GM23248 (cell line): ENCODE measurements around the gene USF2. TPM values are rescaled to one million over a fixed set of nuclear protein-coding genes. Genes with fewer than 3 reads are reported as not detected.

Experiments used
- DNase-seq: peaks from one replicate; pipeline ENCODE4 v3.0.0-alpha.2; 2015
- H2AFZ ChIP-seq: fragments of 200-600 bp; sonication (generic); 2 replicates; pipeline ENCODE4 v1.6.1; 2016; ENCODE audit warnings: antibody characterized with exemption
- H3F3A ChIP-seq: fragments of 200-600 bp; sonication (generic); 2 replicates; pipeline ENCODE4 v1.6.1; 2016; ENCODE audit warnings: mild to moderate bottlenecking, antibody characterized with exemption, mixed run types; ENCODE audit not compliant: insufficient read depth
- H3K27ac ChIP-seq: fragments of 200-600 bp; sonication (generic); 2 replicates; pipeline ENCODE4 v1.5.1; 2016; ENCODE audit warnings: mild to moderate bottlenecking
- H3K27me3 ChIP-seq: fragments of 200-600 bp; sonication (generic); replicated peaks from 2 replicates; pipeline ENCODE4 v1.6.1; 2016; ENCODE audit warnings: mild to moderate bottlenecking; ENCODE audit not compliant: insufficient read depth
- H3K36me3 ChIP-seq: fragments of 200-600 bp; sonication (generic); 2 replicates; pipeline ENCODE4 v1.6.1; 2016; ENCODE audit warnings: low read depth, mild to moderate bottlenecking
- H3K4me1 ChIP-seq: fragments of 200-600 bp; sonication (generic); 2 replicates; pipeline ENCODE4 v1.6.1; 2016; ENCODE audit warnings: mild to moderate bottlenecking; ENCODE audit not compliant: insufficient read depth
- H3K4me2 ChIP-seq: fragments of 200-600 bp; sonication (generic); one replicate; pipeline ENCODE4 v1.6.1; 2016; ENCODE audit warnings: mild to moderate bottlenecking; ENCODE audit not compliant: unreplicated experiment
- H3K4me3 ChIP-seq: fragments of 200-600 bp; sonication (generic); 2 replicates; pipeline ENCODE4 v1.5.1; 2016; ENCODE audit warnings: mild to moderate bottlenecking
- H3K79me2 ChIP-seq: fragments of 200-600 bp; sonication (generic); 2 replicates; pipeline ENCODE4 v1.6.1; 2016; ENCODE audit warnings: mild to moderate bottlenecking; ENCODE audit not compliant: insufficient read depth
- H3K9ac ChIP-seq: fragments of 200-600 bp; sonication (generic); 2 replicates; pipeline ENCODE4 v1.6.1; 2016; ENCODE audit warnings: mild to moderate bottlenecking
- H3K9me2 ChIP-seq: fragments of 200-600 bp; sonication (generic); 2 replicates; pipeline ENCODE4 v1.6.1; 2016; ENCODE audit warnings: mixed run types, mild to moderate bottlenecking, moderate library complexity; ENCODE audit not compliant: insufficient read depth
- H3K9me3 ChIP-seq: fragments of 200-600 bp; sonication (generic); one replicate; pipeline ENCODE4 v1.6.1; 2017; ENCODE audit warnings: low read depth
- H4K20me1 ChIP-seq: fragments of 200-600 bp; sonication (generic); 2 replicates; pipeline ENCODE4 v1.6.0; 2016; ENCODE audit not compliant: insufficient read depth
- EZH2 ChIP-seq: fragments of 200-600 bp; sonication (generic); IDR thresholded peaks from 2 replicates; pipeline ENCODE4 v1.6.1; 2018; ENCODE audit warnings: antibody characterized with exemption, mild to moderate bottlenecking; ENCODE audit not compliant: insufficient read depth, poor library complexity, severe bottlenecking
- EZH2phosphoT487 ChIP-seq: fragments of 200-600 bp; sonication (generic); IDR thresholded peaks from 2 replicates; pipeline ENCODE4 v1.6.1; 2018; ENCODE audit warnings: antibody characterized with exemption, moderate library complexity, mild to moderate bottlenecking, low read depth; ENCODE audit not compliant: insufficient read depth
- WGBS, 2 experiments: methylation state at CpG; one replicate each; pipeline ENCODE4 v1.1.6; 2015 to 2017; ENCODE audit warnings: low lambda C conversion rate in 2 of 2, low coverage in 1 of 2; ENCODE audit errors: missing lambda C conversion rate in 2 of 2; 5-methylcytosine and 5-hydroxymethylcytosine counted together
- in situ Hi-C: fragments of 300-500 bp; cut with MboI; formaldehyde crosslinking; loops from 2 replicates; pipeline ENCODE4 v1.15.0; 2020
- polyA plus RNA-seq: library from polyadenylated mRNA; unstranded; fragments of >200 nt; fragmentation: Nextera tagmentation; extraction: Ambion mirVana; gene quantifications from 2 replicates; pipeline ENCODE4 v1.2.1, GENCODE V29; 2016
- total RNA-seq: library from RNA; depleted of rRNA; stranded (reverse); fragments of >200 nt; shearing (Covaris generic); gene quantifications from 2 replicates; pipeline ENCODE4 v1.2.3, GENCODE V29; 2014

USF2 gene
- total and polyA plus RNA-seq, 2 experiments from 2014 or later: 10.4 to 64.6 TPM

GRCh38 chr19:35303357-35303915 is 34.7 kb downstream of the USF2 start:
- no peak overlapping the region for H2AFZ ChIP-seq
- WGBS, 2 experiments: 61 to 68% methylated on average over 6 of the region's 6 CpGs
- no peaks in the 10 kb centered on the region for H3K27me3 ChIP-seq
- TF ChIP-seq EZH2phosphoT487 (no peak), EZH2 (no peak)
- H3F3A ChIP-seq: no peaks in the 10 kb centered on the region
- DNase-seq: no peak
- H3K9me2 ChIP-seq: no peaks in the 10 kb centered on the region
- H3K36me3 ChIP-seq: no peaks in the 10 kb centered on the region
- no peak overlapping the region for H3K27ac ChIP-seq
- in situ Hi-C loops: no loop called here
- no peaks in the 10 kb centered on the region for H4K20me1 ChIP-seq
- H3K4me1 ChIP-seq: no peaks in the 10 kb centered on the region
- no peak overlapping the region for H3K9ac ChIP-seq
- H3K79me2 ChIP-seq: no peaks in the 10 kb centered on the region
- no peak overlapping the region for H3K4me2 ChIP-seq
- H3K9me3 ChIP-seq: no peaks in the 10 kb centered on the region
- no peak overlapping the region for H3K4me3 ChIP-seq

GRCh38 chr19:35304036-35304435 is 35.3 kb downstream of the USF2 start:
- Histone ChIP-seq H3K36me3 (no peaks in the 10 kb centered on the region), H2AFZ (no peak overlapping the region), H3K4me1 (no peaks in the 10 kb centered on the region), H3K79me2 (no peaks in the 10 kb centered on the region), H3K9ac (no peak overlapping the region), H3K9me3 (no peaks in the 10 kb centered on the region), H3K4me3 (no peak overlapping the region), H3K4me2 (no peak overlapping the region), H3K27ac (no peak overlapping the region), H3K27me3 (no peaks in the 10 kb centered on the region), H3K9me2 (no peaks in the 10 kb centered on the region), H3F3A (no peaks in the 10 kb centered on the region), H4K20me1 (no peaks in the 10 kb centered on the region)
- TF ChIP-seq EZH2 (no peak), EZH2phosphoT487 (no peak)
- in situ Hi-C loops: no loop called here
- DNase-seq: no peak
- 68 to 73% methylated on average over 11 of the region's 11 CpGs for WGBS, 2 experiments

GRCh38 chr19:35305181-35305580 is 36.4 kb downstream of the USF2 start:
- Histone ChIP-seq H3K4me3 (no peak overlapping the region), H3K27ac (no peak overlapping the region), H3K9ac (no peak overlapping the region), H3K36me3 (no peaks in the 10 kb centered on the region), H3F3A (no peaks in the 10 kb centered on the region), H3K4me2 (no peak overlapping the region), H2AFZ (no peak overlapping the region), H3K9me2 (no peaks in the 10 kb centered on the region), H3K27me3 (no peaks in the 10 kb centered on the region), H3K9me3 (no peaks in the 10 kb centered on the region), H4K20me1 (no peaks in the 10 kb centered on the region), H3K79me2 (no peaks in the 10 kb centered on the region), H3K4me1 (no peaks in the 10 kb centered on the region)
- WGBS, 2 experiments: 81 to 84% methylated on average over 6 of the region's 6 CpGs
- in situ Hi-C loops: no loop called here
- TF ChIP-seq EZH2 (no peak), EZH2phosphoT487 (no peak)
- no peak for DNase-seq

- Histone ChIP-seq H3K4me3 (no peak overlapping the region), H3K9me3 (no peaks in the 10 kb centered on the region), H3K9ac (no peak overlapping the region), H4K20me1 (no peaks in the 10 kb centered on the region), H3K79me2 (no peaks in the 10 kb centered on the region), H3K9me2 (no peaks in the 10 kb centered on the region), H3F3A (no peaks in the 10 kb centered on the region), H3K36me3 (no peaks in the 10 kb centered on the region), H3K27me3 (no peaks in the 10 kb centered on the region), H3K4me2 (no peak overlapping the region), H3K27ac (no peak overlapping the region), H3K4me1 (no peaks in the 10 kb centered on the region), H2AFZ (no peak overlapping the region)
- 89 to 90% methylated on average over 20 of the region's 20 CpGs for WGBS, 2 experiments
- TF ChIP-seq EZH2 (no peak), EZH2phosphoT487 (no peak)
- in situ Hi-C loops: no loop called here
- DNase-seq: no peak
Measured at GRCh38 chr19:35306473-35307246, 37.9 kb downstream of the USF2 start.
